B cell (primary cell): ENCODE measurements around the gene GPR137. TPM values are rescaled to one million over a fixed set of nuclear protein-coding genes. Genes with fewer than 3 reads are reported as not detected.
A peak's percentile ranks its signal among the peaks of the same experiment; 100 is the strongest.

ENCODE experiments used
- ATAC-seq: fragments of 200-7000 bp; cut with Tn5 transposase; one replicate; pipeline ENCODE4 v1.10.0; 2021; ENCODE audit warnings: low read depth, mild to moderate bottlenecking, moderate number of reproducible peaks, moderate library complexity
- CTCF ChIA-PET: fragments of 350-600 bp; sonication (Branson Sonifier 250); formaldehyde crosslinking; loops from one replicate; lab custom pipeline; 2021; ENCODE audit warnings: antibody characterized with exemption, inconsistent platforms; lab: Charles Lee
- POLR2A ChIA-PET: fragments of 350-600 bp; sonication (Branson Sonifier 250); formaldehyde crosslinking; loops from one replicate; lab custom pipeline; 2021; ENCODE audit warnings: antibody characterized with exemption; lab: Charles Lee
- DNase-seq: peaks from one replicate; pipeline ENCODE4 v3.0.0; 2013
- H2AFZ ChIP-seq: 2 replicates; pipeline ENCODE4 v1.6.1; 2012; ENCODE audit warnings: mild to moderate bottlenecking, low read depth, low read length; ENCODE audit not compliant: insufficient read depth, poor library complexity, severe bottlenecking
- H3K27ac ChIP-seq, 2 donors: 1 replicate in 1 of 2; 2 replicates in 1 of 2; pipeline ENCODE4 v1.5.1; 2012 to 2013; ENCODE audit warnings: low read length in 2 of 2, mild to moderate bottlenecking in 2 of 2, moderate library complexity in 1 of 2
- H3K27me3 ChIP-seq, 4 experiments: fragments of 200-600 bp in 1 of 4; sonication (generic) in 1 of 4; replicated peaks in 1 of 4; 1 replicate in 2 of 4; 2 replicates in 2 of 4; pipeline versions ENCODE4 v1.6.1 to v1.7.0; 2013 to 2016; ENCODE audit warnings: low read length in 3 of 4, mild to moderate bottlenecking in 2 of 4, mixed read lengths in 1 of 4, moderate library complexity in 1 of 4; ENCODE audit not compliant: insufficient read depth in 4 of 4, control insufficient read depth in 3 of 4; ENCODE audit errors: control extremely low read depth in 1 of 4
- H3K36me3 ChIP-seq, 2 experiments: replicated peaks in 1 of 2; 1 replicate in 1 of 2; 2 replicates in 1 of 2; pipeline versions ENCODE4 v1.6.1 to v1.7.1; 2013; ENCODE audit warnings: low read length in 1 of 2; ENCODE audit not compliant: insufficient read depth in 2 of 2, control insufficient read depth in 1 of 2; ENCODE audit errors: control extremely low read depth in 1 of 2, extremely low read depth in 1 of 2
- H3K4me1 ChIP-seq, 2 donors: fragments of 200-600 bp in 1 of 2; sonication (generic) in 1 of 2; 1 replicate in 1 of 2; 2 replicates in 1 of 2; pipeline versions ENCODE4 v1.5.1 to v1.6.1; 2013 to 2017; ENCODE audit warnings: low read length in 2 of 2; ENCODE audit not compliant: control insufficient read depth in 2 of 2, insufficient read depth in 2 of 2
- H3K4me2 ChIP-seq: replicated peaks from 2 replicates; pipeline ENCODE3; 2012; ENCODE audit warnings: mild to moderate bottlenecking, low read depth, low read length; ENCODE audit not compliant: poor library complexity, severe bottlenecking
- H3K4me3 ChIP-seq, 5 experiments: fragments of 200-600 bp in 1 of 5; sonication (generic) in 1 of 5; 1 replicate in 3 of 5; 2 replicates in 2 of 5; pipeline versions ENCODE4 v1.5.1 to v1.7.0; 2011 to 2016; ENCODE audit warnings: low read length in 4 of 5, mild to moderate bottlenecking in 4 of 5, low read depth in 2 of 5, control low read depth in 1 of 5, moderate library complexity in 1 of 5; ENCODE audit not compliant: insufficient read depth in 1 of 5; ENCODE audit errors: control extremely low read depth in 1 of 5, extremely low read depth in 1 of 5
- H3K79me2 ChIP-seq: fragments of 200-600 bp; sonication (generic); one replicate; pipeline ENCODE4 v1.6.0; 2016; ENCODE audit warnings: low read length; ENCODE audit not compliant: control insufficient read depth, insufficient read depth
- H3K9ac ChIP-seq: fragments of 200-600 bp; sonication (generic); 2 replicates; pipeline ENCODE4 v1.6.1; 2017; ENCODE audit warnings: mild to moderate bottlenecking, low read length, moderate library complexity
- H3K9me3 ChIP-seq, 3 donors: one replicate each; pipeline versions ENCODE4 v1.6.1 to v1.7.1; 2013; ENCODE audit warnings: low read length in 2 of 3; ENCODE audit not compliant: control insufficient read depth in 2 of 3, insufficient read depth in 1 of 3; ENCODE audit errors: control extremely low read depth in 1 of 3
- H4K20me1 ChIP-seq: 2 replicates; pipeline ENCODE4 v1.6.0; 2012; ENCODE audit warnings: mild to moderate bottlenecking, low read length; ENCODE audit not compliant: insufficient read depth, control insufficient read depth, poor library complexity, severe bottlenecking
- H3K27ac Mint-ChIP-seq: one replicate; pipeline ENCODE4 v1.8.0; 2021; ENCODE audit warnings: mixed read lengths
- H3K27me3 Mint-ChIP-seq: one replicate; pipeline ENCODE4 v1.8.0; 2021; ENCODE audit warnings: mixed read lengths
- H3K4me1 Mint-ChIP-seq: one replicate; pipeline ENCODE4 v1.8.0; 2021; ENCODE audit warnings: mixed read lengths
- H3K4me3 Mint-ChIP-seq: one replicate; pipeline ENCODE4 v1.8.0; 2021; ENCODE audit warnings: mixed read lengths
- H3K9me3 Mint-ChIP-seq: one replicate; pipeline ENCODE4 v1.8.0; 2022; ENCODE audit warnings: mixed read lengths; ENCODE audit not compliant: insufficient read depth
- EZH2 ChIP-seq: IDR thresholded peaks from 2 replicates; pipeline ENCODE4 v1.6.1; 2012; ENCODE audit warnings: borderline replicate concordance, low read depth, mild to moderate bottlenecking, moderate library complexity, low read length; ENCODE audit not compliant: insufficient read depth, poor library complexity, severe bottlenecking
- WGBS: methylation state at CpG from one replicate; pipeline ENCODE4 v1.1.5; 2013; ENCODE audit warnings: missing lambda C conversion rate; ENCODE audit not compliant: insufficient coverage; 5-methylcytosine and 5-hydroxymethylcytosine counted together
- intact Hi-C: fragments of 100-400 bp; cut with micrococcal nuclease; formaldehyde crosslinking; loops from one replicate; pipeline ENCODE4 v1.10.0; 2022
- polyA plus RNA-seq: library from polyadenylated mRNA; depleted of rRNA; stranded (reverse); fragments of >200 nt; gene quantifications from 2 replicates; pipeline ENCODE4 v1.2.3, GENCODE V29; 2012
- total RNA-seq, 2 donors: library from RNA; stranded (reverse); fragments of 120-200 nt in 1 of 2; gene quantifications; 1 replicate in 1 of 2; 2 replicates in 1 of 2; pipeline versions ENCODE4 v1.2.3 to v1.2.4, GENCODE V29; 2013 to 2022
- TF ChIP-seq, protein P1 (sequence below): fragments of 200-600 bp; IDR thresholded peaks from one replicate; pipeline ENCODE4 v1.8.0; 2022; ENCODE audit warnings: antibody characterized with exemption, mild to moderate bottlenecking

GPR137 gene
- total and polyA plus RNA-seq, 2 donors (not counting 1 experiment from before 2014, with no cell fraction given) = 49.9 to 66.1 TPM

DNA sequence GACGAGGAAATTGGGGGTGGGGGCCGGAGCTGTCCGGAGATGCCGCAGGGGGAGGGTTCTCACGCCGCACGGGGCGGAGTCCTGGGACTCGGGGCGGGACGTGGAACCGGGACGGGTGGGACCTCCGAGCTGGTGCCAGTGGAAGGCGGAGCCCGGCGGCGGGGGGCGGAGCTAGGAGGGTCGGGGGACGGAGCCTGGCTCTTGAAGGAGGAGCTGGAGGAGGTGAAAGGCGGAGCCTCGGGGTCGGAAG lies 44.5 kb upstream of the GPR137 start:
- peak overlapping the region; percentile 74 for H2AFZ ChIP-seq

More for the DNA sequence above, 44.5 kb upstream of the GPR137 start:
- intact Hi-C loops = loop anchor here (1.0 to 2.0 kb wide), 6 partner anchors 11 to 64 kb away; partner anchors contain the start of genes BAD, DNAJC4, ESRRA and FERMT3
- ATAC-seq (peak; percentile 82), DNase-seq (peak; percentile 100)
- Histone ChIP-seq H3K9me3 (no peaks in the 10 kb centered on the region), H4K20me1 (peaks cover 7% of the 10 kb centered on the region), H3K4me3 (peak overlapping the region in 4 of 5 experiments; percentile 76 to 91 (median 83)), H3K79me2 (peaks cover 12% of the 10 kb centered on the region), H3K27me3 (no peaks in the 10 kb centered on the region), H3K36me3 (peaks cover 0 to 34% of the 10 kb centered on the region in 2 experiments), H3K27ac (peak overlapping the region; percentile 98), H3K4me2 (peak overlapping the region; percentile 99), H3K9ac (peak overlapping the region; percentile 81), H3K4me1 (peaks cover 28 to 63% of the 10 kb centered on the region in 2 donors)
- peaks cover 65% of the 10 kb centered on the region for H3K4me1 Mint-ChIP-seq
- WGBS = under 1% methylated on average over 24 of the region's 24 CpGs
- peak overlapping the region; percentile 91 for H3K4me3 Mint-ChIP-seq
- POLR2A ChIA-PET = interaction anchor here (0.6 to 1.4 kb wide), 15 partner anchors 9 to 627 kb away, joined by 3 to 11 read pairs (median 5); partner anchors contain the start of genes DNAJC4, ESRRA, GPR137 and NUDT22
- CTCF ChIA-PET = interaction anchor here (1.0 to 1.5 kb wide), 7 partner anchors 9 to 76 kb away, joined by 3 to 16 read pairs (median 7); partner anchors contain the start of genes ESRRA, FERMT3, NUDT22 and PRDX5
- H3K9me3 Mint-ChIP-seq = no peaks in the 10 kb centered on the region
- no peaks in the 10 kb centered on the region for H3K27me3 Mint-ChIP-seq
- peak overlapping the region; percentile 97 for H3K27ac Mint-ChIP-seq
- TF ChIP-seq, protein P1, sequence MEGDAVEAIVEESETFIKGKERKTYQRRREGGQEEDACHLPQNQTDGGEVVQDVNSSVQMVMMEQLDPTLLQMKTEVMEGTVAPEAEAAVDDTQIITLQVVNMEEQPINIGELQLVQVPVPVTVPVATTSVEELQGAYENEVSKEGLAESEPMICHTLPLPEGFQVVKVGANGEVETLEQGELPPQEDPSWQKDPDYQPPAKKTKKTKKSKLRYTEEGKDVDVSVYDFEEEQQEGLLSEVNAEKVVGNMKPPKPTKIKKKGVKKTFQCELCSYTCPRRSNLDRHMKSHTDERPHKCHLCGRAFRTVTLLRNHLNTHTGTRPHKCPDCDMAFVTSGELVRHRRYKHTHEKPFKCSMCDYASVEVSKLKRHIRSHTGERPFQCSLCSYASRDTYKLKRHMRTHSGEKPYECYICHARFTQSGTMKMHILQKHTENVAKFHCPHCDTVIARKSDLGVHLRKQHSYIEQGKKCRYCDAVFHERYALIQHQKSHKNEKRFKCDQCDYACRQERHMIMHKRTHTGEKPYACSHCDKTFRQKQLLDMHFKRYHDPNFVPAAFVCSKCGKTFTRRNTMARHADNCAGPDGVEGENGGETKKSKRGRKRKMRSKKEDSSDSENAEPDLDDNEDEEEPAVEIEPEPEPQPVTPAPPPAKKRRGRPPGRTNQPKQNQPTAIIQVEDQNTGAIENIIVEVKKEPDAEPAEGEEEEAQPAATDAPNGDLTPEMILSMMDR = no peak
- no peak for TF ChIP-seq EZH2
